H1 (cell line): ENCODE data around the gene ZMPSTE24. TPM values are rescaled to one million over a fixed set of nuclear protein-coding genes. Genes with fewer than 3 reads are reported as not detected.
"Not testable (repeated sequence)": the region's sequence is repeated elsewhere in the genome, so short reads cannot be mapped to it uniquely, and the experiment has no call there.

Experiments
- CTCF ChIA-PET: fragments of 300-600 bp; sonication (Branson Sonifier 250); formaldehyde crosslinking; loops from one replicate; lab custom pipeline; 2021; ENCODE audit not compliant: partially characterized antibody; lab: Charles Lee
- POLR2A ChIA-PET: fragments of 300-600 bp; sonication (Branson Sonifier 250); formaldehyde crosslinking; loops from one replicate; lab custom pipeline; 2021; ENCODE audit warnings: inconsistent platforms; ENCODE audit not compliant: partially characterized antibody; lab: Charles Lee
- DNase-seq, 2 experiments: peaks; one replicate each; pipeline versions ENCODE4 v3.0.0 to v3.0.0-alpha.2; 2010 to 2022; ENCODE audit warnings: low spot score in 2 of 2, low read depth in 1 of 2, mixed read lengths in 1 of 2
- FAIRE-seq: peaks from 2 replicates; lab custom pipeline; 2011; peaks lifted over from hg19 to GRCh38; lab: Jason Lieb, UNC
- H2AFZ ChIP-seq: 2 replicates; pipeline ENCODE4 v1.8.1; 2012; ENCODE audit warnings: low read length, inconsistent platforms
- H2AK5ac ChIP-seq: 2 replicates; pipeline ENCODE4 v1.6.1; 2013; ENCODE audit warnings: low read depth, low read length
- H2BK120ac ChIP-seq: replicated peaks from 2 replicates; pipeline ENCODE3; 2013; ENCODE audit warnings: low read depth, low read length, inconsistent platforms
- H2BK12ac ChIP-seq: 2 replicates; pipeline ENCODE4 v1.6.1; 2013; ENCODE audit warnings: low read depth, low read length
- H2BK15ac ChIP-seq: 2 replicates; pipeline ENCODE4 v1.6.1; 2013; ENCODE audit warnings: low read length
- H2BK20ac ChIP-seq: 2 replicates; pipeline ENCODE4 v1.6.1; 2013; ENCODE audit warnings: low read length
- H2BK5ac ChIP-seq: 2 replicates; pipeline ENCODE4 v1.6.1; 2013; ENCODE audit warnings: low read depth, low read length
- H3K14ac ChIP-seq: 2 replicates; pipeline ENCODE4 v1.6.1; 2013; ENCODE audit warnings: inconsistent platforms; ENCODE audit not compliant: insufficient read length
- H3K18ac ChIP-seq: 2 replicates; pipeline ENCODE4 v1.6.1; 2013; ENCODE audit warnings: low read length; ENCODE audit errors: extremely low read depth
- H3K23ac ChIP-seq: 2 replicates; pipeline ENCODE4 v1.6.1; 2013; ENCODE audit warnings: inconsistent platforms; ENCODE audit not compliant: insufficient read length
- H3K23me2 ChIP-seq: 2 replicates; pipeline ENCODE4 v1.6.1; 2013; ENCODE audit warnings: low read depth, low read length
- H3K27ac ChIP-seq: 2 replicates; pipeline ENCODE4 v1.6.1; 2011; ENCODE audit warnings: low read depth, low read length, inconsistent platforms
- H3K27me3 ChIP-seq, 4 experiments: replicated peaks in 1 of 4; 1 replicate in 1 of 4; 2 replicates in 3 of 4; pipeline versions ENCODE4 v1.6.1 to v1.8.1; 2011 to 2013; ENCODE audit warnings: low read length in 3 of 4, mild to moderate bottlenecking in 3 of 4, inconsistent platforms in 2 of 4, mixed read lengths in 2 of 4, moderate library complexity in 1 of 4; ENCODE audit not compliant: control insufficient read depth in 3 of 4, insufficient read depth in 3 of 4; ENCODE audit errors: extremely low read depth in 1 of 4
- H3K36me3 ChIP-seq, 4 experiments: 2 replicates each; pipeline versions ENCODE4 v1.6.1 to v1.8.1; 2011 to 2013; ENCODE audit warnings: mild to moderate bottlenecking in 4 of 4, low read length in 3 of 4, moderate library complexity in 2 of 4, control low read depth in 1 of 4, inconsistent platforms in 1 of 4; ENCODE audit not compliant: insufficient read depth in 4 of 4, control insufficient read depth in 2 of 4
- H3K4ac ChIP-seq: replicated peaks from 2 replicates; pipeline ENCODE3; 2013; ENCODE audit warnings: low read length, low read depth, mixed read lengths, inconsistent platforms; ENCODE audit not compliant: insufficient read length
- H3K4me1 ChIP-seq, 4 experiments: replicated peaks in 1 of 4; 1 replicate in 1 of 4; 2 replicates in 3 of 4; pipeline versions ENCODE4 v1.6.1 to v1.8.1; 2011 to 2013; ENCODE audit warnings: low read length in 3 of 4, inconsistent platforms in 2 of 4, mixed read lengths in 1 of 4; ENCODE audit not compliant: insufficient read depth in 4 of 4, control insufficient read depth in 3 of 4
- H3K4me2 ChIP-seq, 2 experiments: 2 replicates each; pipeline versions ENCODE4 v1.6.1 to v1.8.1; 2011 to 2013; ENCODE audit warnings: low read depth in 2 of 2, low read length in 2 of 2, control low read depth in 1 of 2, inconsistent platforms in 1 of 2, mild to moderate bottlenecking in 1 of 2; ENCODE audit not compliant: insufficient read depth in 1 of 2
- H3K4me3 ChIP-seq, 4 experiments: fragments of 200-600, 300-600 bp in 1 of 4; sonication (generic), shearing (Covaris generic), sonication (Bioruptor Twin) in 1 of 4; 2 replicates each; pipeline versions ENCODE4 v1.5.1 to v1.8.1; 2011 to 2016; ENCODE audit warnings: low read length in 4 of 4, low read depth in 3 of 4, control low read depth in 2 of 4, inconsistent platforms in 2 of 4, mild to moderate bottlenecking in 2 of 4, mixed read lengths in 1 of 4, moderate library complexity in 1 of 4; ENCODE audit not compliant: insufficient read depth in 2 of 4; ENCODE audit errors: extremely low read depth in 1 of 4
- H3K56ac ChIP-seq: replicated peaks from 2 replicates; pipeline ENCODE3; 2013; ENCODE audit warnings: low read depth, mild to moderate bottlenecking, mixed read lengths, low read length, inconsistent platforms; ENCODE audit not compliant: insufficient read length
- H3K79me1 ChIP-seq: 2 replicates; pipeline ENCODE4 v1.6.1; 2013; ENCODE audit warnings: low read depth, low read length, control low read depth
- H3K79me2 ChIP-seq, 2 experiments: 2 replicates each; pipeline versions ENCODE4 v1.6.1 to v1.8.1; 2012 to 2013; ENCODE audit warnings: low read length in 2 of 2, mild to moderate bottlenecking in 2 of 2, inconsistent platforms in 1 of 2; ENCODE audit not compliant: insufficient read depth in 2 of 2, control insufficient read depth in 1 of 2
- H3K9ac ChIP-seq, 4 experiments: replicated peaks in 1 of 4; 1 replicate in 1 of 4; 2 replicates in 3 of 4; pipeline versions ENCODE4 v1.6.1 to v1.8.1; 2011 to 2013; ENCODE audit warnings: low read depth in 3 of 4, low read length in 3 of 4, control low read depth in 2 of 4, mild to moderate bottlenecking in 2 of 4, moderate library complexity in 2 of 4, inconsistent platforms in 1 of 4; ENCODE audit errors: extremely low read depth in 1 of 4
- H3K9me3 ChIP-seq, 2 experiments: 2 replicates each; pipeline versions ENCODE4 v1.6.1 to v1.8.1; 2012 to 2013; ENCODE audit warnings: mild to moderate bottlenecking in 2 of 2, moderate library complexity in 2 of 2, control low read depth in 1 of 2, inconsistent platforms in 1 of 2, low read depth in 1 of 2, low read length in 1 of 2, mixed read lengths in 1 of 2; ENCODE audit not compliant: insufficient read depth in 2 of 2
- H4K20me1 ChIP-seq, 2 experiments: replicated peaks in 1 of 2; 2 replicates each; pipeline versions ENCODE3 to v1.8.1; 2011 to 2013; ENCODE audit warnings: inconsistent platforms in 2 of 2, low read length in 2 of 2, mild to moderate bottlenecking in 1 of 2; ENCODE audit not compliant: insufficient read depth in 2 of 2, control insufficient read depth in 1 of 2
- H4K5ac ChIP-seq: 2 replicates; pipeline ENCODE4 v1.6.1; 2013; ENCODE audit warnings: low read length, low read depth, mixed read lengths, inconsistent platforms; ENCODE audit not compliant: insufficient read length
- H4K8ac ChIP-seq: 2 replicates; pipeline ENCODE4 v1.8.0; 2013; ENCODE audit warnings: mild to moderate bottlenecking, moderate library complexity, low read length, inconsistent platforms; ENCODE audit not compliant: insufficient read depth; ENCODE audit errors: extremely low read depth
- H4K91ac ChIP-seq: replicated peaks from 2 replicates; pipeline ENCODE3; 2013; ENCODE audit warnings: low read length, mixed read lengths, inconsistent platforms; ENCODE audit not compliant: insufficient read length
- WGBS, 2 experiments: shearing (Covaris generic) in 1 of 2; methylation state at CpG; one replicate each; pipeline versions ENCODE4 v1.1.6 to v1.1.7; 2013 to 2015; ENCODE audit warnings: low lambda C conversion rate in 2 of 2, mixed read lengths in 2 of 2, inconsistent platforms in 1 of 2, low coverage in 1 of 2, missing lambda C conversion rate in 1 of 2; ENCODE audit not compliant: insufficient replicate concordance in 2 of 2, insufficient coverage in 1 of 2, insufficient read length in 1 of 2; ENCODE audit errors: extremely low coverage in 1 of 2, missing lambda C conversion rate in 1 of 2; 5-methylcytosine and 5-hydroxymethylcytosine counted together
- polyA plus RNA-seq, 7 experiments: library from polyadenylated mRNA; depleted of rRNA in 3 of 7; stranded (reverse) in 5 of 7; unstranded in 2 of 7; fragments of >200 nt in 5 of 7; fragments of 200-250 nt in 2 of 7; gene quantifications; 1 replicate in 5 of 7; 2 replicates in 1 of 7; 4 replicates in 1 of 7; pipeline versions ENCODE4 v1.2.1 to v1.2.3, GENCODE V29; 2011 to 2013; ENCODE audit warnings: missing spikeins in 2 of 7, mixed read lengths in 2 of 7
- total RNA-seq: library from RNA; stranded (reverse); fragmentation: NEBNext Ultra II Directional; extraction: Animal tissue kit (Norgen Biotek cat#: 25700); gene quantifications from 2 replicates; pipeline ENCODE4 v1.2.1, GENCODE V29; 2021

Gene ZMPSTE24
- total and polyA plus RNA-seq, 2 of the 8 experiments (the other 6 are each of a cell fraction or from before 2014, with no cell fraction given): 12.7 to 42.9 TPM

- POLR2A ChIA-PET: not testable (repeated sequence)
- CTCF ChIA-PET: interaction anchor here (1.1 to 12.6 kb wide), 5 partner anchors 11 to 189 kb away, joined by 3 to 144 read pairs (median 12); partner anchors contain the start of gene COL9A2
- 93% methylated on average over 3 of the region's 3 CpGs; no CpG with 5 or more reads in 1 of the 2 experiments for WGBS, 2 experiments
Measured at GRCh38 chr1:40342381-40342717, 84.3 kb downstream of the ZMPSTE24 start.

More at GRCh38 chr1:40342381-40342717, 84.3 kb downstream of the ZMPSTE24 start:
- H2BK15ac ChIP-seq, H3K18ac ChIP-seq, H3K27ac ChIP-seq, FAIRE-seq, H3K9me3 ChIP-seq, DNase-seq, H3K23me2 ChIP-seq, H3K4ac ChIP-seq, H2BK12ac ChIP-seq, H3K79me2 ChIP-seq, H3K36me3 ChIP-seq, H3K4me1 ChIP-seq, H3K4me3 ChIP-seq, H2BK20ac ChIP-seq, H4K8ac ChIP-seq, H3K14ac ChIP-seq, H3K56ac ChIP-seq, H4K91ac ChIP-seq, H4K20me1 ChIP-seq, H3K9ac ChIP-seq, H3K4me2 ChIP-seq, H4K5ac ChIP-seq, H2BK5ac ChIP-seq, H3K23ac ChIP-seq, H2AK5ac ChIP-seq, H3K79me1 ChIP-seq, H3K27me3 ChIP-seq, H2AFZ ChIP-seq, H2BK120ac ChIP-seq: not testable (repeated sequence)

Other genes starting within 250 kb of the ZMPSTE24 start
- gene CAP1, start 217.5 kb upstream of the ZMPSTE24 start, total RNA-seq: 274 and 295 TPM in 2 replicates
- gene CAP1, start 217.5 kb upstream of the ZMPSTE24 start, polyA plus RNA-seq (2011; rRNA removed): 94.5 and 140 TPM in 2 replicates
- gene PPT1, start 161.0 kb upstream of the ZMPSTE24 start, total RNA-seq: 141 and 150 TPM in 2 replicates
- gene PPT1, start 161.0 kb upstream of the ZMPSTE24 start, polyA plus RNA-seq (2011; rRNA removed): 38.8 and 77.1 TPM in 2 replicates
- 16.9 and 18.0 TPM in 2 replicates for gene RLF, start 96.8 kb upstream of the ZMPSTE24 start, total RNA-seq
- 2.4 and 4.2 TPM in 2 replicates for gene RLF, start 96.8 kb upstream of the ZMPSTE24 start, polyA plus RNA-seq (2011; rRNA removed)
- gene TMCO2, start 10.3 kb upstream of the ZMPSTE24 start, total RNA-seq: not detected in 2 replicates
- gene TMCO2, start 10.3 kb upstream of the ZMPSTE24 start, polyA plus RNA-seq (2011; rRNA removed): not detected in 2 replicates
- 2.7 and 3.2 TPM in 2 replicates for gene COL9A2, start 59.0 kb downstream of the ZMPSTE24 start, total RNA-seq
- 3.3 and 3.7 TPM in 2 replicates for gene COL9A2, start 59.0 kb downstream of the ZMPSTE24 start, polyA plus RNA-seq (2011; rRNA removed)
- gene SMAP2, start 115.5 kb downstream of the ZMPSTE24 start, total RNA-seq: 5.0 and 5.5 TPM in 2 replicates
- gene SMAP2, start 115.5 kb downstream of the ZMPSTE24 start, polyA plus RNA-seq (2011; rRNA removed): 3.9 and 4.3 TPM in 2 replicates
- 6.3 and 8.2 TPM in 2 replicates for gene ZFP69B, start 192.2 kb downstream of the ZMPSTE24 start, total RNA-seq
- gene ZFP69B, start 192.2 kb downstream of the ZMPSTE24 start, polyA plus RNA-seq (2011; rRNA removed): 1.4 and 1.7 TPM in 2 replicates
- 4.3 TPM in 2 replicates for gene ZFP69, start 219.1 kb downstream of the ZMPSTE24 start, total RNA-seq
- gene ZFP69, start 219.1 kb downstream of the ZMPSTE24 start, polyA plus RNA-seq (2011; rRNA removed): 0.83 and 1.0 TPM in 2 replicates